ENCODE measurements around the gene SND1.

SND1 gene

GRCh38 chr7:127873715-127874636 lies 222.0 kb downstream of the SND1 start:
- no peak for DNase-seq (ENCODE audit: low read depth)
- no peak overlapping the region for H3K4me3 ChIP-seq (replicated peaks; ENCODE audit: low read depth, low read length)
- TF ChIP-seq, protein P1, sequence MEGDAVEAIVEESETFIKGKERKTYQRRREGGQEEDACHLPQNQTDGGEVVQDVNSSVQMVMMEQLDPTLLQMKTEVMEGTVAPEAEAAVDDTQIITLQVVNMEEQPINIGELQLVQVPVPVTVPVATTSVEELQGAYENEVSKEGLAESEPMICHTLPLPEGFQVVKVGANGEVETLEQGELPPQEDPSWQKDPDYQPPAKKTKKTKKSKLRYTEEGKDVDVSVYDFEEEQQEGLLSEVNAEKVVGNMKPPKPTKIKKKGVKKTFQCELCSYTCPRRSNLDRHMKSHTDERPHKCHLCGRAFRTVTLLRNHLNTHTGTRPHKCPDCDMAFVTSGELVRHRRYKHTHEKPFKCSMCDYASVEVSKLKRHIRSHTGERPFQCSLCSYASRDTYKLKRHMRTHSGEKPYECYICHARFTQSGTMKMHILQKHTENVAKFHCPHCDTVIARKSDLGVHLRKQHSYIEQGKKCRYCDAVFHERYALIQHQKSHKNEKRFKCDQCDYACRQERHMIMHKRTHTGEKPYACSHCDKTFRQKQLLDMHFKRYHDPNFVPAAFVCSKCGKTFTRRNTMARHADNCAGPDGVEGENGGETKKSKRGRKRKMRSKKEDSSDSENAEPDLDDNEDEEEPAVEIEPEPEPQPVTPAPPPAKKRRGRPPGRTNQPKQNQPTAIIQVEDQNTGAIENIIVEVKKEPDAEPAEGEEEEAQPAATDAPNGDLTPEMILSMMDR (IDR thresholded peaks at IDR 0.05; ENCODE audit: low read length, missing control alignments): no peak

GRCh38 chr7:127874951-127875608 lies 223.1 kb downstream of the SND1 start:
- TF ChIP-seq, protein P1 (IDR thresholded peaks at IDR 0.05; ENCODE audit: low read length, missing control alignments): no peak
- no peak for DNase-seq (ENCODE audit: low read depth)
- no peak overlapping the region for H3K4me3 ChIP-seq (replicated peaks; ENCODE audit: low read depth, low read length)

DNA sequence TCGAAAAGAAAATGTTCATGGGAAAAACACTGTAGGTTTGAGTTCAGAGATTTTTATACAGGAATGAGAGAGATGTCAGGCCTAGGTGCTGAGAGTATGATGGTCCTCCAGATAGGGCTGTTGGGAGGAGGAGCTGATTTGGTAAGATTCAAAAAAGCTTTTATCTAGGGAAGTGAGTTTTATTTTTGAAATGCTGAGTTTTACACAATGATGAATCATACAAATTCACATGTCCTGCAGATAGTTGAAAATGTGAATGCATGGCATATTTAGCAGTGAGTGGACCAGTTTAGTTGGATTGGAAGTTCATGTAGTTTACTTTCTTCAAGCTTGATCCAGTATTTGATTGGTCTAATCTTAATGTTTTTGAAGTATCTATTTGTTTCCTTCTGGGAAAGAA lies 224.4 kb downstream of the SND1 start:
- peak; percentile 52 for DNase-seq (ENCODE audit: low read depth)
- no peak overlapping the region for H3K4me3 ChIP-seq (replicated peaks; ENCODE audit: low read depth, low read length)
- TF ChIP-seq, protein P1 (IDR thresholded peaks at IDR 0.05; ENCODE audit: low read length, missing control alignments): no peak

DNA sequence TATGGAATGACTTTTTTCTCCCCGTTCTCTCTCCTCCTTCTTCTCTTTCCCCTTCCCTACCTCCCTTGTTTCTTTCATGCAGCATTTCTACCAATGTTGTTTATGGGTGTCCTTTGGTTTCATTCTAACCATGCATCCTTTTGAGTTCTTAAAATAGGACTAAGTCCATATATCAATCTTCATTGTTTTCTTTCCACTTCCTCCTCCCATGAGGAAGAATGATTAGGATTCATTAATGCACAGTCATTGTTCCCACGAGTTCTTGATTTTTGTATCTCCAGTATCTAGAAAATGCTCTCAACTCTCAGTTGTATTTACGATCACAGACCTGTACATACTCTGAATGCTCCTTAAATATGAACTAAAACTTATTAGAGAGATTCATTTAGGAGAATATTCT lies 226.0 kb downstream of the SND1 start:
- DNase-seq (ENCODE audit: low read depth): no peak
- no peak overlapping the region for H3K4me3 ChIP-seq (replicated peaks; ENCODE audit: low read depth, low read length)
- TF ChIP-seq, protein P1 (IDR thresholded peaks at IDR 0.05; ENCODE audit: low read length, missing control alignments): no peak

DNA sequence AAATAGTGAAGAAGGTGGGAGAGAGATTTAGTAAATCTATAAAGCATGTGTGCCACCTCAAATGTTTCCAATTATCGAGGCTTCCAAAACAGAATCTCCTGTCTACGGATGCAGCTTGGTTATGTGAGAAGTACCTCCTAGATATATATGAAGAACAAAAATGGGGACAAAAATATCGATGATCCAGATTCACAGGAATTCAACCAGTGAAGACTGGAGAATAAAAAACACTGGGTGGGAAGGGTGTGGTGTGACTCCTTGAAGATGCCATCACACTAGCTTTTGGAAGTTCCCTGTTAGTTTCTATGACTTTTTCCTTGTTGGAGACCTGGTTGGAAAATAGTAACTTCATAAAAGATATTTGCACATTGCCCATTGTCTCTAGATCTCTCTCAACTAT lies 226.8 kb downstream of the SND1 start:
- no peak for DNase-seq (ENCODE audit: low read depth)
- TF ChIP-seq, protein P1 (IDR thresholded peaks at IDR 0.05; ENCODE audit: low read length, missing control alignments): no peak
- H3K4me3 ChIP-seq (replicated peaks; ENCODE audit: low read depth, low read length): no peak overlapping the region

DNA sequence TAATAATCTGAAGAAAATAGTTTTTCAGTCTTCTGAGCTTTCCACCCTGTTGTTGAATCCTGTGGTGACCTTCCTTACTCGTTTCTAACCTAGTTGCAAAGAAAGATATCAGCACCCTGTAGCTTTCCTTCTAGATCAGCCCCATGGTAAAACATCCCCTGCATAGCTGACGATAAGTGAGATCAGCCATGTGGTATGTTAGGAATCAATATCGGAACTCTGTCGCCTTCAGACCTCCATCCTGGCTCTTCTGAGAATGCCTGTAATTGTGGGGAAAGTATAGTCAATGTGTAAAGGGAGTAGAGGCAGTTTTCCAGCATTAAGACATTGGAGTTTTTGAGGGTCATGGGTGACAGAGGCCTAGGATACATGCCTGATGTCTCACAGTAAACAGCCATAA lies 227.4 kb downstream of the SND1 start:
- DNase-seq (ENCODE audit: low read depth): no peak
- TF ChIP-seq, protein P1 (IDR thresholded peaks at IDR 0.05; ENCODE audit: low read length, missing control alignments): no peak
- no peak overlapping the region for H3K4me3 ChIP-seq (replicated peaks; ENCODE audit: low read depth, low read length)
